ENCODE measurements around the gene WDFY4.

- TF ChIP-seq CTCF (IDR thresholded peaks at IDR 0.05) (no peak), POLR2A (IDR thresholded peaks at IDR 0.05) (no peak)
Observed at GRCh38 chr10:48772059-48772458, 87.4 kb downstream of the WDFY4 start.
